GM12891 (cell line): ENCODE measurements around the gene ARL4D.

Experiments used
- POLR2A ChIP-seq: IDR thresholded peaks from 2 replicates; pipeline ENCODE4 v1.6.1; 2011; ENCODE audit warnings: low read depth, low read length, control low read depth
- POLR2AphosphoS5 ChIP-seq: IDR thresholded peaks from 2 replicates; pipeline ENCODE4 v1.6.1; 2011; ENCODE audit warnings: low read depth, low read length, control low read depth
- TAF1 ChIP-seq: IDR thresholded peaks from 2 replicates; pipeline ENCODE4 v1.6.1; 2011; ENCODE audit warnings: low read depth, low read length, control low read depth

GRCh38 chr17:43398724-43399595 lies at the start of gene ARL4D:
- no peak for TF ChIP-seq POLR2AphosphoS5
- no peak for TF ChIP-seq POLR2A
- TF ChIP-seq TAF1 = no peak
